Measurements from ENCODE around the gene GPAM. TPM values are rescaled to one million over a fixed set of nuclear protein-coding genes. Genes with fewer than 3 reads are reported as not detected.
"Not testable (repeated sequence)": the region's sequence is repeated elsewhere in the genome, so short reads cannot be mapped to it uniquely, and the experiment has no call there.

GPAM gene
- 9.9 and 10.3 TPM in 2 replicates for total RNA-seq

GRCh38 chr10:112183329-112184051 lies at the start of gene GPAM:
Gene GPAM, minus strand, starts transcription at chr10:112183765. Its CDS starts 1,981 bp downstream, at chr10:112181784.
- DNase-seq, result peak; percentile 95

- DNase-seq, result no peak
Measured at GRCh38 chr10:112232670-112233069, 49.1 kb upstream of the GPAM start.

DNA sequence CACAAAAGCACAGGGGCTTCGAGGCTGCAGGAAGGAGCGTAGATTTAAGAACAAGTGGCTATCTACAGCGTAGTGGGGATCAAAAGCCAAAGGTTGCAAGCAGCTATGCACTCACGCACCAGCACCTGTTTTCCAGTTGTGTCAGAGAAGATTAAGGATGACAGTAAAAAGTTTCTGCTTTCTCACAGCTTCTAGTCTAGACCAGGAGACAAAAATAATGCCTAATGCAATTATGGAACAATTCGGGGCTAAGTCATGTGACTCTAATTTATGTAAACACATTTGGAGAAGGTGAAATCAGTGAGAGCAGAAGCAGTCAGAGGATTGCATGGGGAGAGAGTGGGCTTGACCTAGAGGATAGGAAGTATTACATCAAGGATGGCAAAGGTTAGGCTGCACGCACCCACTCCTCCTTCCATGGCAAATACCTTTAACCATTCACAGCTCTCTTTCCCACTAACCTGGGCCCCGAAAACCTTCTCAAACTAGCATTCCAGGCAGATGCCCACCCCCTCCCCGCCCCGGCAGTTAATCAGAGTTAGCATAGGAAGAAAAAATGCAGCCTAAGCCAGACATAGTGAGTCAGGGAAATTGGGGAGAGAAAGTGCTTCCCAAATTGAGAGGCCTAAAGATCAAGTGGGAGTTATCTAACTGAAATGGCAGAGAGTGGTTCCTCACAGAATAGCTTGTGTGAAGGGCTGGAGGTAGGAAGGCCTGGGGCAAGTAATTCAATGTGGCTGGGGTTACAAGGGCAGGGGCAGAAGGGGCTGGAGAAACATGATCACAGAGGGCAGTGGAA lies 48.2 kb upstream of the GPAM start:
- DNase-seq, result no peak

- peak; percentile 12 for DNase-seq
Measured at GRCh38 chr10:112230325-112230988, 46.9 kb upstream of the GPAM start.

DNA sequence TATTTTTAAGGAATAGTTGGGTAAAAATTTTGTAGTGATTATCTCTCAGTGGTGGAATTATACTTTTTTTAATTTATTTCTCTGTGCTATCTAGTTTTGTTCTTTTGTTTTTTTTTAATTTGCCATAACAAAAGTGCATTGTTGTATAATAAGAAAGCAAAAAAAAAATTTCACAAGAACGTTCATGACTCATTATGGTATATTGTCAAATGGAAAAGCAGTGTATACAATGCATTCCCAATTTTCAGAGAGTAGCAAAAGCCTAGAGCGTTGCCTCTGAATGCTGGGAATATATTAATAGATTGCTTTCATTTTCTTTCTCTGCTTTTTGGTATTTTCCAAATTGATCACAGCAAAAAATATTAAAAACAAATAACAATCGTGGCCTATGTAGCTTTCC lies 46.3 kb upstream of the GPAM start:
- DNase-seq, result no peak

DNA sequence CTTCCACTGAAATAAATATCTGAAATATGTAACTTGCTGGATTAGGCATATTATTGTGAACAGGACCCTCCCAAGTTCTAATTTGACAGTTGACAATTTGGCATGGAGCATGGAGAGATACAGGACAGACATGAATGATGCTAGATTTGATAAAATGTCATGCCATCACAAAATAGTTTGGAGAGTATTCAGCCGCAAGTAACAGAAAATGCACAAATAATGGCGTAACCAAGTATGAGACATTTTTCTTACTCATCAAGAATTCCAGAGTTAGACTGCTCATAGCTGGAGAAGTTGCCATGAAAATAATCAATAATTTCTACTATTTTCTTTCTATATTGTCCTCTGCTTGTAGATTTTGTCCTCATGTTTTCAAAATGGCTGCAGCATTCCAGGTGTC lies 45.5 kb upstream of the GPAM start:
- DNase-seq, result no peak

- not testable (repeated sequence) for DNase-seq
Measured at GRCh38 chr10:112228366-112229088, 45.0 kb upstream of the GPAM start.

- no peak for DNase-seq
Measured at GRCh38 chr10:112227331-112227987, 43.9 kb upstream of the GPAM start.

DNA sequence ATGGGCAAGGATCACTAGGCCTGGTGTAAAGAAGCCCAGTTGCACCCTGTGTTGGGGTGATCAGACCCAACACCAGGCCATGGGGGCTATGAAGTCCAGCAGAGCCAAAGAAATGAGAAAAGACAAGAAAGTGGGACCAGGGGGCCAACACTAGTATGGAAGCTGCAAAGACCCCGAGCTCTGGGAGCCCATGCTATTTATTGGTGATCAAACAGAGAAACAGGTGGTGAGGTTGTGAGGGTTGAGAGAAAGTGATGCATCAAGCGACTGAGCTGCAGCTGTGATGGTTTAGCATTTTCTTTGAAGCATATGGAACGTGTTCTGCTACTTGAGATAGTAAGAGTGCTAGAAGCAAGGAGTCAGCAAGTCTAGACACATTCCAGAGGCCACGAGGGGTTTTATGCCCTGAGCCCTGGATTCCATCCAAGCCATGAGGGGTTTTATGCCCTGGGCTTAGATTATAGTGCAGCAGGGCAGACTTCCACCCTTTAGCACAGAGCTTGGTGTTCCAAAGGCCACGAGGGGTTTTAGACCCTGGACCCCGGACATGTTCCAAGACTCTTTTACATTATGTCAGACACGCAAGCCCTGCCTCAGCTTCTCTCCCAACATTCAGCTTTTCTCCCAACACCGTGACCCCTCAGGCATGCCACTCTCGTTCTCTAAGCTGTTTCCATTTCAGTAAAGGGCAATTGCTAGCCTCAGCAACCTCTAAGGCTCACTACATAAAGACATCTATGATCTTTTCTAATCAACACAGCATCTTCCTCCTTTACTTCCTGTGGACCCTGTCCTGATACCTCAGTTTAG lies 43.1 kb upstream of the GPAM start:
- DNase-seq, result no peak

DNA sequence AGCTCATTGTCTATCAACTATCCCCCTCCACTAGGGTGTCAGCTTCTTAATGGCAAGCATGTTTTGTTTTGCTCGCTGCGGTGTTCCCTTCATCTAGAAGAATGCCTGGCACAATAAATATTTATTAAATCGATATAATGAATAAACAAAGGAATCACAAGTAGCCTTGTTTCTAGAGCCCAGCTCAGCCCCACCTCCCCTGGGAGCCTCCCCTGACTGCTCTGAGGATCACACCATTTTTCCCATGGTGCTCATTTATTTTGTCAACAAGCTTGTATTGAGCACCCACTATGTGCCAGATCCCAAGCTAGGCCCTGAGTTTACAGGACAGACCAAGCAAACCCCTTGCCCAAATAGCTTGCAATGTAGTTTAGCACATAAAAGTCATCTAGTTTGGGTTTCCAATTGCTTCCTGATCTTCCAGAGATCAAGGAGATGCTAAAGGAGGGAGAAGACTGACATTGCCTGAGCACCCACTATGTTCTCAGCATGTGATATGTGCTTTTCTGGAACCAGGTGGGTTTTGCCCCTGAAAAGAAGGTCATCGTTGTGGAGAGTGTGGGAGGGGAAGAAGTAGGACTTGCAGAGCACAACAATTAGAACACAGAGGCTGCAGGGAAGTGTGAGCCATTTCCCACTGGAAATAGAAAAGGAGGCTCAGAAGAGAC lies 42.3 kb upstream of the GPAM start:
- no peak for DNase-seq

- DNase-seq, result no peak
Measured at GRCh38 chr10:112224933-112225529, 41.5 kb upstream of the GPAM start.

GRCh38 chr10:112223725-112224124 lies 40.2 kb upstream of the GPAM start:
- DNase-seq, result no peak

GRCh38 chr10:112222799-112223198 lies 39.2 kb upstream of the GPAM start:
- no peak for DNase-seq

GRCh38 chr10:112221545-112221944 lies 38.0 kb upstream of the GPAM start:
- DNase-seq, result no peak

GRCh38 chr10:112218960-112219359 lies 35.4 kb upstream of the GPAM start:
- no peak for DNase-seq

- no peak for DNase-seq
Measured at GRCh38 chr10:112218036-112218390, 34.4 kb upstream of the GPAM start.

DNA sequence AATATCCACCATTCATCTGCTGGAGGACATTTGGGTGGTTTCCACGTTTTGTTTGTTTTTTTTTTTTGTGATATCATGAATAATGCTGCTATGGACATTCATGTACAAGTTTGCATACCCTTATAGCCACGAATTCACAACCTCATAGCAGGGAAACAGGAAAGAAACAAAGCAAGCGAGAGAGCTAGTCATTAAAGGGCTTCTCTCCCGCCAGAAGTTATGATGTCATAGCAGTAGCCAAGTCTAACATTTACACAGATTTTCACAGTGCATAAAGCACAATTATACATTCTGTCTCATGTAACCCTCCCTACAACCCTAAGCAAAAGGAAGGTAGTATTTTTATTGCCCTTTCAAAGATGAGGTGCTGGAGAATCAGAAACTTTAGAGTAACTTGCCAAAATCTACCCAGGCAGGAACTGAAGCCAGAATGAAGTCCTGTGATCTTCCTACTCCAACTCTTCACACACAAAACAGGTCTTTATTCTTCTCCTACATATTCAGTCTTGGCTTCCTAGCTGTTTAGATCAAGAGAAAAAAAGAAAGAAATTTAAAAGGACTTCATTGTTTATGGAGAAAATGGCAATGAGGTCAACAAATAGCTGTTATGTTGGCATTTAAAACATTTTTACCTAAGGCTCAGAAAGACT lies 33.9 kb upstream of the GPAM start:
- DNase-seq, result no peak

DNA sequence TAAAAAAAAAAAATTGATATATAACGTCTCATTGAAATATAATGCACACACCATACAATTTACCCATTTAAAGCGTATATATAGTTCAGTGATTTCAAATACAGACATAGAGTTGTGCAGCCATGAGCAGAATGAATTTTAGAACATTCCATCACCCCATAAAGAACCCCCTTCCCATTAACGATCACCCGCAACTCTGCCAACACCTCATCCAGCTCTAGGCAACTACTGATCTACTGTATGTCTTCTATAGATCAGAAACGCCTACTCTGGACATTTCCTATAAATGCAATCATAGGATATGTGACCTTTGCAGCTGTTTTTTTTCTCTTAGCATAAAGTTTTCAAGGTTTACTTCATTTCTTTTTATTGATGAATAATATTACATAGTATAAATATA lies 33.4 kb upstream of the GPAM start:
- no peak for DNase-seq

GRCh38 chr10:112216151-112216550 lies 32.6 kb upstream of the GPAM start:
- DNase-seq, result no peak

DNA sequence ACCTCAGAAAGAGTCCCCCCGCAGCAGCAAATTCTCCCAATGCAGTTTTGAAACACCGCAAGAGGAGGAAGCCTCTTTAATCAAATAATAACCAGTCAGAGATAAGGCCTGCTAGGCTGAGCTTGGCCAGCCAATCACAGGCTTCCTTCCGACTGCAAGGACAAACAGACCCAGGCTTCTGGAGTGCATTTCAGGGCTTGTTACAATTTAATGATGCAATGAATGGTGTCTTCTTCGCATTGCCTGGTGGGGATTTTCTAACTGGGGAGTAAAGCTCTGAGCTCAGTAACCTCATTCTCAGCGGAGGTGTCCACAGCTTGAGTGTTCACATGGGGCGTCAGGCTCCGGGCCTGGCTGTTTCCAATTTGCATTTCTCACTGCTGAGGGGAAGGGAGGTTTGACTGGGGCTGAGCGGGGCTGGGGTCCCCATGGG lies 31.8 kb upstream of the GPAM start:
- DNase-seq, result no peak

Measured in dermis blood vessel endothelial cell (primary cell).